Stomach (tissue), 4 donors: ENCODE results near the gene C20orf204.

Experiments
- CTCF ChIP-seq, 7 experiments: fragments of 450-650 bp in 4 of 7; fragments of 200-600 bp in 3 of 7; sonication (generic) in 3 of 7; IDR thresholded peaks; one replicate each; pipeline ENCODE4 v1.5.1; 2016 to 2019; ENCODE audit warnings: antibody characterized with exemption in 7 of 7, control low read depth in 2 of 7, mild to moderate bottlenecking in 1 of 7
- POLR2A ChIP-seq, 4 donors: fragments of 450-650 bp; IDR thresholded peaks; one replicate each; pipeline ENCODE4 v1.6.1; 2016; ENCODE audit warnings: antibody characterized with exemption in 4 of 4, control low read depth in 2 of 4, mild to moderate bottlenecking in 1 of 4, moderate library complexity in 1 of 4
- POLR2AphosphoS5 ChIP-seq, 3 donors: sonication (generic); formaldehyde crosslinking; IDR thresholded peaks; one replicate each; pipeline ENCODE4 v1.6.1; 2016; ENCODE audit warnings: antibody characterized with exemption in 3 of 3

GRCh38 chr20:64067005-64067632 lies 31.1 kb downstream of the C20orf204 start:
- TF ChIP-seq CTCF (IDR thresholded peaks at IDR 0.05): no peak
- TF ChIP-seq POLR2AphosphoS5 (IDR thresholded peaks at IDR 0.05): no peak
- TF ChIP-seq POLR2A (IDR thresholded peaks at IDR 0.05): no peak
